ENCODE results near the gene TMEM131.

TMEM131 gene

DNA sequence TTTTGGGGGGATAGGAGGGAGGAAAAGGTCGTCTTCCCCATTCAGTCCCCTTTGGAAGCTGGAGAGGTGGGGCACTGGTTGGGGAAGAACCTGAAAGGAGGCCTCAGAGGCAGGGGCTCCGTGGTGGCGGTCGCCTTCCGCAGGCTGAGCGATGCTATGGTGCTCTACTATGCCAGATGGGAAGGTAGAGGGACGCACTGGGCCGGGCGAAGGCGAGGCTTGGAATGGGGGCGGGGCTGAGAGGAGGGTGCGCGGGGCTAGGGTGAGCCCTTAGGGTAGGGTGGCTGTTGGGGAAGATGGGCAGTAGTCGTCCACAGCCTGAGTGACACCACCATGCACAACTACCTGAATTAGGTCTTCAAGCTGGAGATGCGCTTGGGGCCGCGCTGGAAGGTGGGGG is 271.2 kb downstream of the TMEM131 start:
- Histone ChIP-seq H3K27ac (no peak overlapping the region), H3K36me3 (no peaks in the 10 kb centered on the region), H3K9me3 (ENCODE audit: severe bottlenecking) (no peaks in the 10 kb centered on the region), H3K4me3 (ENCODE audit: low read depth, low read length) (no peak overlapping the region), H3K27me3 (ENCODE audit: insufficient read depth, low read depth, severe bottlenecking) (no peaks in the 10 kb centered on the region)
- TF ChIP-seq, protein P1, sequence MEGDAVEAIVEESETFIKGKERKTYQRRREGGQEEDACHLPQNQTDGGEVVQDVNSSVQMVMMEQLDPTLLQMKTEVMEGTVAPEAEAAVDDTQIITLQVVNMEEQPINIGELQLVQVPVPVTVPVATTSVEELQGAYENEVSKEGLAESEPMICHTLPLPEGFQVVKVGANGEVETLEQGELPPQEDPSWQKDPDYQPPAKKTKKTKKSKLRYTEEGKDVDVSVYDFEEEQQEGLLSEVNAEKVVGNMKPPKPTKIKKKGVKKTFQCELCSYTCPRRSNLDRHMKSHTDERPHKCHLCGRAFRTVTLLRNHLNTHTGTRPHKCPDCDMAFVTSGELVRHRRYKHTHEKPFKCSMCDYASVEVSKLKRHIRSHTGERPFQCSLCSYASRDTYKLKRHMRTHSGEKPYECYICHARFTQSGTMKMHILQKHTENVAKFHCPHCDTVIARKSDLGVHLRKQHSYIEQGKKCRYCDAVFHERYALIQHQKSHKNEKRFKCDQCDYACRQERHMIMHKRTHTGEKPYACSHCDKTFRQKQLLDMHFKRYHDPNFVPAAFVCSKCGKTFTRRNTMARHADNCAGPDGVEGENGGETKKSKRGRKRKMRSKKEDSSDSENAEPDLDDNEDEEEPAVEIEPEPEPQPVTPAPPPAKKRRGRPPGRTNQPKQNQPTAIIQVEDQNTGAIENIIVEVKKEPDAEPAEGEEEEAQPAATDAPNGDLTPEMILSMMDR (IDR thresholded peaks at IDR 0.05; ENCODE audit: low read depth, low read length): no peak
- DNase-seq: no peak

DNA sequence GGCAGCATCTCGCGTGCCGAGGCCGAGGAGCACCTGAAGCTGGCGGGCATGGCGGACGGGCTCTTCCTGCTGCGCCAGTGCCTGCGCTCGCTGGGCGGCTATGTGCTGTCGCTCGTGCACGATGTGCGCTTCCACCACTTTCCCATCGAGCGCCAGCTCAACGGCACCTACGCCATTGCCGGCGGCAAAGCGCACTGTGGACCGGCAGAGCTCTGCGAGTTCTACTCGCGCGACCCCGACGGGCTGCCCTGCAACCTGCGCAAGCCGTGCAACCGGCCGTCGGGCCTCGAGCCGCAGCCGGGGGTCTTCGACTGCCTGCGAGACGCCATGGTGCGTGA is 271.7 kb downstream of the TMEM131 start:
- Histone ChIP-seq H3K27me3 (ENCODE audit: insufficient read depth, low read depth, severe bottlenecking) (no peaks in the 10 kb centered on the region), H3K27ac (no peak overlapping the region), H3K4me3 (ENCODE audit: low read depth, low read length) (no peak overlapping the region), H3K36me3 (no peaks in the 10 kb centered on the region), H3K9me3 (ENCODE audit: severe bottlenecking) (no peaks in the 10 kb centered on the region)
- DNase-seq: no peak
- TF ChIP-seq, protein P1 (IDR thresholded peaks at IDR 0.05; ENCODE audit: low read depth, low read length): no peak

DNA sequence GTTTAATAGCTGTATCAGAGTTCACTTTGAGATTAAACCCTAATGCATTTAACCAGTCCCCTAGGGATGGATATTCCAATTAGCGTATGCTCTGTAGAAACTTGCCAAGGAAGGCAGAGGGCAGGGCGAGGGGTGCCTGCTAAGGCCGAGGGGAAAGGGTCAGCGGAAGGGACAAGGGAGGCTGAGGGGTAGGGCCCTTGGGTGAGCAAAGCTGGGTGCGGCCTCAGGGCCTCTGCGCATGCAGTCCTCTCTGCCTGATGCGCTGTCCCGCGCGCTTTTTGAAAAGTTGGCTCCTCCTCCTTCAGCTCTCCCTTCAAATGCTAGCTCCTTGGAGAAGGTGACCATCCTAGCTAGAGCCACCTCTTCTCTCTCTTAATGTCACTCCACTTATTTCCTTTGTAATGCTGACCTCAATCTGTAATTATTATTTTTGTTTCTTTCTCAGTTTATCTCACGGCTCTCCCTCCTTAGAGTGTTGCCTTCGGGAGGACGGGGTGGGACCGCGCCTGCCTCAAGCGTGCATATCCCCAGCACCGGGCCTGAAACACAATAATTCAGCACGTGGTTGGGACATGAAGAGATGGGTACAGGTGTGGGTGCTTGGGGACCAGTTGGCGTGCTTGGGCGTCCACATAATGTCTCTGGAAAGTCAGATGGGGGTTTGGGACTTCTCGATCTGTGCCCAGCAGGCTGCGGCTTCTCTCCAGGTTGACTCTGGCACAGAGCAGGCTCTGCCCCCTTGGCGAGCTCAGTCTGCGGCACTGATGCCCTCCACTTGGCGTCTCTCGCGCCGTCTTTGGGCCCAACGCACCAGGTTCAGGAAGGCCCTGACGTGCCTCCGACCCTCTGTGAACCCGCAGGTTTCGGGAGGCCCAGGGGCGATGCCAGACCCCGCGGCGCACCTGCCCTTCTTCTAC is 272.3 kb downstream of the TMEM131 start:
- no peaks in the 10 kb centered on the region for H3K36me3 ChIP-seq
- no peak for DNase-seq
- no peaks in the 10 kb centered on the region for H3K9me3 ChIP-seq (ENCODE audit: severe bottlenecking)

DNA sequence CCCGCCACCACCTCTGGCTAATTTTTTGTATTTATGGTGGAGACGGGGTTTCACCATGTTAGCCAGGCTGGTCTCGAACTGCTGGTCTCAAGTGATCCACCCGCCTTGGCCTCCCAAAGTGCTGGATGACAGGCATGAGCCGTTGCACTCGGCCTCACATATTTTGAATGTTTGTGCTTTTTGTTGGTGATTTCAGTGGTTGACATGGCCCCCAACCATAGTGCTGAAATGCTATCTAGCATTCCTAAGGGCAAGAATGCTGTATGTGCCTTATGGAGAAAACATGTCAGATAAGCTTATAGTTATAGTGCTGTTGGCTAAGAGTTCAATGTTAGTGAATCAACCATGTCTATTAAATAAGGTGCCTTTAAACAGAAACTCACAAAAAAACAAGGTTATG is 273.5 kb downstream of the TMEM131 start:
- Histone ChIP-seq H3K36me3 (no peaks in the 10 kb centered on the region), H3K27me3 (ENCODE audit: insufficient read depth, low read depth, severe bottlenecking) (no peaks in the 10 kb centered on the region), H3K4me3 (ENCODE audit: low read depth, low read length) (no peak overlapping the region), H3K27ac (no peak overlapping the region), H3K9me3 (ENCODE audit: severe bottlenecking) (no peaks in the 10 kb centered on the region)
- DNase-seq: no peak
- TF ChIP-seq, protein P1 (IDR thresholded peaks at IDR 0.05; ENCODE audit: low read depth, low read length): no peak

More for the DNA sequence above, 272.3 kb downstream of the TMEM131 start:
- Histone ChIP-seq H3K4me3 (ENCODE audit: low read depth, low read length) (no peak overlapping the region), H3K27me3 (ENCODE audit: insufficient read depth, low read depth, severe bottlenecking) (no peaks in the 10 kb centered on the region), H3K27ac (no peak overlapping the region)
- TF ChIP-seq, protein P1 (IDR thresholded peaks at IDR 0.05; ENCODE audit: low read depth, low read length): no peak

DNA sequence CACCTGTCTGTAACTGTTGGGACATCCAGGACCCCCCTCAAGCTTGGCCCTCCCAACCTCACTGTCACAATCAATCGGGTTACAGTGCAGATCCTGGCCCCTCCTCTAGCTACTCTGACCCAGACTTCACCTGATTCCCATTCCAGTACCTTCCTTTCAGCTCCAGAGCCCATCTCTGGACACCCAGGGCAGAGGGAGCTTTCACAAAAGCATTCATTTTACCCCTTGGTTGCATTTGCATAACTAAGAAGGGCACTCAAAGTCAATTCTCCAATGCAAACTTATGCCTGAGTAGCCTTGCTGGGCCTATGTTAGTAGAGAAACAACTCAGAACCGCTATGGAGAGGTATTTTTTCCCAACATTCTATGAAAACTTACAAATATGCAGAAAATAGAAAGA is 275.0 kb downstream of the TMEM131 start:
- TF ChIP-seq, protein P1 (IDR thresholded peaks at IDR 0.05; ENCODE audit: low read depth, low read length): no peak
- Histone ChIP-seq H3K27ac (no peak overlapping the region), H3K9me3 (ENCODE audit: severe bottlenecking) (no peaks in the 10 kb centered on the region)

More for the DNA sequence above, 275.0 kb downstream of the TMEM131 start:
- Histone ChIP-seq H3K27me3 (ENCODE audit: insufficient read depth, low read depth, severe bottlenecking) (no peaks in the 10 kb centered on the region), H3K36me3 (no peaks in the 10 kb centered on the region), H3K4me3 (ENCODE audit: low read depth, low read length) (no peak overlapping the region)
- DNase-seq: no peak
